Endothelial cell of umbilical vein (primary cell): Measurements from ENCODE around the gene HOXB2.

Experiments
- EZH2 ChIP-seq: IDR thresholded peaks from 2 replicates; pipeline ENCODE4 v1.6.1; 2012; ENCODE audit warnings: borderline replicate concordance, low read depth, mild to moderate bottlenecking, moderate library complexity, low read length, inconsistent platforms; ENCODE audit not compliant: severe bottlenecking
- GATA2 ChIP-seq: IDR thresholded peaks from 2 replicates; pipeline ENCODE4 v1.7.0; 2011; ENCODE audit warnings: low read depth, mild to moderate bottlenecking, moderate library complexity, mixed read lengths, low read length; ENCODE audit not compliant: insufficient read length, insufficient read depth
- JUN ChIP-seq: IDR thresholded peaks from 2 replicates; pipeline ENCODE4 v1.6.1; 2011; ENCODE audit warnings: borderline replicate concordance, low read depth; ENCODE audit not compliant: insufficient read length, insufficient read depth
- MAX ChIP-seq: IDR thresholded peaks from 2 replicates; pipeline ENCODE4 v1.6.1; 2011; ENCODE audit not compliant: insufficient read depth, insufficient read length
- POLR2A ChIP-seq: IDR thresholded peaks from 2 replicates; pipeline ENCODE4 v1.6.1; 2012; ENCODE audit warnings: low read depth, mild to moderate bottlenecking, control low read depth, low read length
- POLR2AphosphoS5 ChIP-seq: IDR thresholded peaks from 2 replicates; pipeline ENCODE4 v1.6.1; 2012; ENCODE audit warnings: low read depth, mild to moderate bottlenecking, control low read depth, low read length, moderate library complexity; ENCODE audit not compliant: insufficient read depth
- TF ChIP-seq, protein P1 (sequence below), 2 donors: IDR thresholded peaks; 1 replicate in 1 of 2; 2 replicates in 1 of 2; pipeline ENCODE4 v1.5.1; 2011; ENCODE audit warnings: low read length in 2 of 2, mild to moderate bottlenecking in 2 of 2, moderate library complexity in 2 of 2, control low read depth in 1 of 2, inconsistent platforms in 1 of 2, low read depth in 1 of 2; ENCODE audit not compliant: insufficient read depth in 1 of 2; ENCODE audit errors: extremely low read depth in 1 of 2

DNA sequence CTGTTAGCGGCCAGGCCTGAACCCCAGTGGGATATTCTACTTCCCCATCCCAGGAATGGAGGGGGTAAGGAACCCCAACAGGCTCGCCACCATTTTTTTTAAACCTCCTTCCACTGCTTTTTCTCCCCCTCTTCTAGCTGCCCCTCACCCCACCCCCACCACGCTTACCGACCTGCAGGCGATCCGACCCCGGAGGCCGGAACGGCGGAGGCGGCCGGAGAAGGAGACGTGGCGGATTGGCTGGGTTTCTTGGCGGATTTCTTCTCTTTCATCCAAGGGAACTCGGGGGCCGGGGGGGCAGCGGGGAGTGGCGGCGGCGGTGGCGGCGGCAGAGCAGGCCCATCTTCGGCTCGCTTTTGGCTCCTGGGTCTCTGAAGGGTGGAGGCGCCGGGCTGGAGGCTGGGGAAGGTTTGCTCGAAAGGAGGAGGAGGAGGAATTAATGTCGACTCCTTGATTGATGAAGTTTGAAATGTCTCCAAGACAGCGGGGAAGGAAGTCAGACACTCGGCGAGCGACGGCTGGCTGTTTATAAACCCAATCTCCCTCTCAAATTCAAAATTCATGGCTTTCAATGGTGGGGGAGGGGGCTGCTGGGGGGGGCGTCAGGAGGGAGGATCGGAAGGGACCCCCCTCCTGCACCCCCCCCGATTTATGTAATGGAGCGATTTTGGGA is 424 bp downstream of the HOXB2 start:
- TF ChIP-seq, protein P1, sequence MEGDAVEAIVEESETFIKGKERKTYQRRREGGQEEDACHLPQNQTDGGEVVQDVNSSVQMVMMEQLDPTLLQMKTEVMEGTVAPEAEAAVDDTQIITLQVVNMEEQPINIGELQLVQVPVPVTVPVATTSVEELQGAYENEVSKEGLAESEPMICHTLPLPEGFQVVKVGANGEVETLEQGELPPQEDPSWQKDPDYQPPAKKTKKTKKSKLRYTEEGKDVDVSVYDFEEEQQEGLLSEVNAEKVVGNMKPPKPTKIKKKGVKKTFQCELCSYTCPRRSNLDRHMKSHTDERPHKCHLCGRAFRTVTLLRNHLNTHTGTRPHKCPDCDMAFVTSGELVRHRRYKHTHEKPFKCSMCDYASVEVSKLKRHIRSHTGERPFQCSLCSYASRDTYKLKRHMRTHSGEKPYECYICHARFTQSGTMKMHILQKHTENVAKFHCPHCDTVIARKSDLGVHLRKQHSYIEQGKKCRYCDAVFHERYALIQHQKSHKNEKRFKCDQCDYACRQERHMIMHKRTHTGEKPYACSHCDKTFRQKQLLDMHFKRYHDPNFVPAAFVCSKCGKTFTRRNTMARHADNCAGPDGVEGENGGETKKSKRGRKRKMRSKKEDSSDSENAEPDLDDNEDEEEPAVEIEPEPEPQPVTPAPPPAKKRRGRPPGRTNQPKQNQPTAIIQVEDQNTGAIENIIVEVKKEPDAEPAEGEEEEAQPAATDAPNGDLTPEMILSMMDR (IDR thresholded peaks at IDR 0.05; ENCODE audit: extremely low read depth in 1 of 2, insufficient read depth in 1 of 2, low read depth in 1 of 2, low read length in 2 of 2) = no peak
- TF ChIP-seq POLR2A (peak; percentile 19), JUN (no peak), POLR2AphosphoS5 (peak; percentile 47), MAX (no peak), EZH2 (no peak), GATA2 (no peak)
